Endothelial cell of umbilical vein (primary cell): ENCODE data around the gene FOXL3. TPM values are rescaled to one million over a fixed set of nuclear protein-coding genes. Genes with fewer than 3 reads are reported as not detected.

ENCODE experiments used
- BruUV-seq: library from RNA; stranded (reverse); fragments of 400-500 nt; replicated peaks from 2 replicates; lab custom pipeline; 2021; lab: Mats Ljungman, UMichigan
- CTCF ChIA-PET: fragments of 300-600, 350-600 bp; sonication (Branson Sonifier 250); formaldehyde crosslinking; loops from one replicate; lab custom pipeline; 2021; ENCODE audit warnings: antibody characterized with exemption, inconsistent platforms; lab: Charles Lee
- POLR2A ChIA-PET: fragments of 300-600, 350-600 bp; sonication (Branson Sonifier 250); formaldehyde crosslinking; loops from one replicate; lab custom pipeline; 2021; ENCODE audit warnings: antibody characterized with exemption, inconsistent platforms; lab: Charles Lee
- DNase-seq: peaks from one replicate; pipeline ENCODE4 v3.0.0-alpha.2; 2011; ENCODE audit warnings: low read depth, low spot score
- FAIRE-seq: peaks from 2 replicates; lab custom pipeline; 2011; peaks lifted over from hg19 to GRCh38; lab: Jason Lieb, UNC
- H2AFZ ChIP-seq: 2 replicates; pipeline ENCODE4 v1.6.0; 2012; ENCODE audit warnings: low read depth, low read length, control low read depth, inconsistent platforms
- H3K27ac ChIP-seq: 2 replicates; pipeline ENCODE4 v1.5.1; 2011; ENCODE audit warnings: low read depth, mild to moderate bottlenecking, control low read depth, low read length, moderate library complexity; ENCODE audit not compliant: insufficient read depth
- H3K27me3 ChIP-seq, 2 experiments: 2 replicates each; pipeline versions ENCODE4 v1.6.0 to v1.6.1; 2011; ENCODE audit warnings: low read length in 2 of 2, mixed read lengths in 1 of 2; ENCODE audit not compliant: control insufficient read depth in 2 of 2, insufficient read depth in 2 of 2
- H3K36me3 ChIP-seq, 2 experiments: 2 replicates in 1 of 2; 3 replicates in 1 of 2; pipeline ENCODE4 v1.5.1; 2011; ENCODE audit warnings: low read length in 2 of 2, mild to moderate bottlenecking in 1 of 2, moderate library complexity in 1 of 2; ENCODE audit not compliant: control insufficient read depth in 2 of 2, insufficient read depth in 2 of 2; ENCODE audit errors: extremely low read depth in 1 of 2
- H3K4me1 ChIP-seq: 3 replicates; pipeline ENCODE4 v1.5.1; 2011; ENCODE audit warnings: mild to moderate bottlenecking, low read length; ENCODE audit not compliant: control insufficient read depth, insufficient read depth; ENCODE audit errors: extremely low read depth
- H3K4me2 ChIP-seq: 2 replicates; pipeline ENCODE4 v1.6.1; 2011; ENCODE audit warnings: low read length, control low read depth, mixed read lengths; ENCODE audit not compliant: insufficient read depth
- H3K4me3 ChIP-seq, 3 experiments: fragments of 200-600 bp in 1 of 3; sonication (generic), shearing (Covaris generic) in 1 of 3; replicated peaks in 1 of 3; 2 replicates each; pipeline ENCODE4 v1.5.1; 2011 to 2016; ENCODE audit warnings: control low read depth in 3 of 3, low read length in 3 of 3, mild to moderate bottlenecking in 2 of 3, inconsistent platforms in 1 of 3, low read depth in 1 of 3, moderate library complexity in 1 of 3; ENCODE audit not compliant: insufficient read depth in 1 of 3
- H3K79me2 ChIP-seq: 2 replicates; pipeline ENCODE4 v1.6.0; 2012; ENCODE audit warnings: low read length, inconsistent platforms; ENCODE audit not compliant: control insufficient read depth, insufficient read depth
- H3K9ac ChIP-seq: replicated peaks from 2 replicates; pipeline ENCODE3; 2011; ENCODE audit warnings: low read length, control low read depth; ENCODE audit not compliant: insufficient read depth; ENCODE audit errors: extremely low read depth
- H3K9me1 ChIP-seq: replicated peaks from 3 replicates; pipeline ENCODE4 v1.6.0; 2011; ENCODE audit warnings: mild to moderate bottlenecking, low read length; ENCODE audit not compliant: control insufficient read depth, insufficient read depth; ENCODE audit errors: extremely low read depth
- H3K9me3 ChIP-seq: replicated peaks from 2 replicates; pipeline ENCODE4 v1.5.1; 2012; ENCODE audit warnings: low read length, inconsistent platforms; ENCODE audit not compliant: control insufficient read depth, insufficient read depth
- H4K20me1 ChIP-seq: replicated peaks from 2 replicates; pipeline ENCODE3; 2011; ENCODE audit warnings: mild to moderate bottlenecking, low read length; ENCODE audit not compliant: control insufficient read depth, insufficient read depth; ENCODE audit errors: extremely low read depth
- CTCF ChIP-seq, 2 donors: IDR thresholded peaks; 1 replicate in 1 of 2; 2 replicates in 1 of 2; pipeline ENCODE4 v1.5.1; 2011; ENCODE audit warnings: low read length in 2 of 2, mild to moderate bottlenecking in 2 of 2, moderate library complexity in 2 of 2, control low read depth in 1 of 2, inconsistent platforms in 1 of 2, low read depth in 1 of 2; ENCODE audit not compliant: insufficient read depth in 1 of 2; ENCODE audit errors: extremely low read depth in 1 of 2
- EZH2 ChIP-seq: IDR thresholded peaks from 2 replicates; pipeline ENCODE4 v1.6.1; 2012; ENCODE audit warnings: borderline replicate concordance, low read depth, mild to moderate bottlenecking, moderate library complexity, low read length, inconsistent platforms; ENCODE audit not compliant: severe bottlenecking
- FOS ChIP-seq: IDR thresholded peaks from 2 replicates; pipeline ENCODE4 v1.6.1; 2011; ENCODE audit warnings: mild to moderate bottlenecking, low read length, moderate library complexity, borderline replicate concordance; ENCODE audit not compliant: insufficient read depth
- GATA2 ChIP-seq: IDR thresholded peaks from 2 replicates; pipeline ENCODE4 v1.7.0; 2011; ENCODE audit warnings: low read depth, mild to moderate bottlenecking, moderate library complexity, mixed read lengths, low read length; ENCODE audit not compliant: insufficient read length, insufficient read depth
- JUN ChIP-seq: IDR thresholded peaks from 2 replicates; pipeline ENCODE4 v1.6.1; 2011; ENCODE audit warnings: borderline replicate concordance, low read depth; ENCODE audit not compliant: insufficient read length, insufficient read depth
- MAX ChIP-seq: IDR thresholded peaks from 2 replicates; pipeline ENCODE4 v1.6.1; 2011; ENCODE audit not compliant: insufficient read depth, insufficient read length
- MYC ChIP-seq: IDR thresholded peaks from one replicate; pipeline ENCODE4 v1.6.1; 2011; ENCODE audit warnings: mild to moderate bottlenecking, low read depth, low read length
- POLR2A ChIP-seq: IDR thresholded peaks from 2 replicates; pipeline ENCODE4 v1.6.1; 2012; ENCODE audit warnings: low read depth, mild to moderate bottlenecking, control low read depth, low read length
- POLR2AphosphoS5 ChIP-seq: IDR thresholded peaks from 2 replicates; pipeline ENCODE4 v1.6.1; 2012; ENCODE audit warnings: low read depth, mild to moderate bottlenecking, control low read depth, low read length, moderate library complexity; ENCODE audit not compliant: insufficient read depth
- dilution Hi-C: fragments of 300-500 bp; cut with MboI; formaldehyde crosslinking; loops from one replicate; pipeline ENCODE4 v1.15.0; 2019; ENCODE audit warnings: low sequenced_read_pairs; ENCODE audit not compliant: extremely low pct_ligation_motif_present
- intact Hi-C: fragments of 100-400 bp; cut with micrococcal nuclease; formaldehyde crosslinking; loops from one replicate; pipeline ENCODE4 v1.10.0; 2022
- polyA plus RNA-seq, 4 experiments: library from polyadenylated mRNA; depleted of rRNA in 3 of 4; stranded (reverse) in 3 of 4; unstranded in 1 of 4; fragments of >200 nt; gene quantifications; 2 replicates each; pipeline versions ENCODE4 v1.2.1 to v1.2.3, GENCODE V29; 2011 to 2012; ENCODE audit warnings: missing spikeins in 1 of 4
- total RNA-seq: library from RNA; stranded (reverse); gene quantifications from 2 replicates; pipeline ENCODE4 v1.2.3, GENCODE V29; 2021

The FOXL3 gene
- total and polyA plus RNA-seq, 2 donors (not counting 3 experiments of a cell fraction or from before 2014, with no cell fraction given) = not detected

- TF ChIP-seq POLR2AphosphoS5 (no peak), MAX (no peak), POLR2A (no peak), FOS (no peak), JUN (no peak), MYC (no peak), CTCF (IDR thresholded peaks at IDR 0.05; ENCODE audit: extremely low read depth in 1 of 2, insufficient read depth in 1 of 2, low read depth in 1 of 2, low read length in 2 of 2) (no peak), GATA2 (no peak), EZH2 (no peak)
- H4K20me1 ChIP-seq = no peaks in the 10 kb centered on the region
- no peak overlapping the region for H3K9ac ChIP-seq
- no peak overlapping the region for H3K4me2 ChIP-seq
- ChIA-PET CTCF (no interaction called here), POLR2A (no interaction called here)
- H3K4me1 ChIP-seq = no peaks in the 10 kb centered on the region
- H3K79me2 ChIP-seq = no peaks in the 10 kb centered on the region
- BruUV-seq = no TSS peak
- H2AFZ ChIP-seq = no peak overlapping the region
- no peaks in the 10 kb centered on the region for H3K9me1 ChIP-seq
- no peak overlapping the region for H3K4me3 ChIP-seq
- H3K27ac ChIP-seq = no peak overlapping the region
- H3K36me3 ChIP-seq = no peaks in the 10 kb centered on the region
- dilution Hi-C loops (no loop called here), intact Hi-C loops (no loop called here)
- H3K9me3 ChIP-seq = no peaks in the 10 kb centered on the region
- no peak for DNase-seq
- peaks cover 5 to 29% of the 10 kb centered on the region in 2 experiments for H3K27me3 ChIP-seq
- no peak for FAIRE-seq
Measured at GRCh38 chr7:309586-310228, 19.7 kb downstream of the FOXL3 start.
